HG02678 (cell line): ENCODE results near the gene POU2F3.

Source experiments
- ATAC-seq: cut with Tn5 transposase; IDR thresholded peaks from one replicate; pipeline ENCODE4 v1.9.1; 2021; ENCODE audit warnings: mild to moderate bottlenecking, moderate library complexity; ENCODE audit not compliant: unreplicated experiment

The POU2F3 gene

DNA sequence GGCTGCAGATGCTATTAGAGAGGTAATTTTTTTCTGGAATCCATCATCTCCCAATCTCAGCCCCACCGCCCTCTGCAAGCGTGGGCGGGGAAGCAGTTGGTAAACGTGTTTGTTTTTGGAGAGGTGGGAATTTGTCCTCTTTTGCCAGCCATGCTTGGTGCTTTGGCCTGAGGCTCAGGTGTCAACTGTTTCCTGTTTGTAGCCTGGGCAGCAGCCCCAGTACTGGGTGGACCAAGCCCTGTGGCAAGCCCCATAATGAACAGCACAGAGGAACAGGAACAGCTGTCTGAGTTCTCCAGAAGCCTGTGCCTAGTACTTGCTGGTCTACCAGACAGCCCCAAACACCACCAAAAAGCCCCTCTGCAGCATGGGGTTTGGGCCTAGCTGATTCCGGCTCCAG, 39.6 kb downstream of the POU2F3 start:
- ATAC-seq: no peak

GRCh38 chr11:120280600-120281051, 40.7 kb downstream of the POU2F3 start:
- no peak for ATAC-seq

- ATAC-seq: no peak
These were observed 41.3 kb downstream of the POU2F3 start for GRCh38 chr11:120281143-120281795.

GRCh38 chr11:120283124-120283523, 43.2 kb downstream of the POU2F3 start:
- ATAC-seq: no peak

DNA sequence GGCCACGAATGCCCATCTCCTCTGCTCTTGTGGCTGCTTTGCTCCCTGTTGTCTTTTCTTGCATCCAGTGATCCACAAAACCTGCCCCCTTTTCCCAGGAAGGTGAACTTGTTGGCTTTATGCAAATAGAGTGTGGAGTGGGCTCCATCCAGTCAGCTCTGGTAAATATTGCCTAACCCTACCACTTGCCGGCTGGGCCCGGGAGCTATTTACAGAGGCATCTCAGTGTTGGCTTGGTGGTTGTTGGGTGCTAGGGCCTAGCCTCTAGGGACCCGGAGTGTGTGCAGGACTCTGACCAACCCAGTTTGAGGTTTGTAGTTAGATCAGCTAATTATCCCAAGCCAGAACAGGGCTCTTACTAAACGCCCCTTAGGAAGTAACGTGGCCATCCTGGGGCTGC, 44.3 kb downstream of the POU2F3 start:
- no peak for ATAC-seq

DNA sequence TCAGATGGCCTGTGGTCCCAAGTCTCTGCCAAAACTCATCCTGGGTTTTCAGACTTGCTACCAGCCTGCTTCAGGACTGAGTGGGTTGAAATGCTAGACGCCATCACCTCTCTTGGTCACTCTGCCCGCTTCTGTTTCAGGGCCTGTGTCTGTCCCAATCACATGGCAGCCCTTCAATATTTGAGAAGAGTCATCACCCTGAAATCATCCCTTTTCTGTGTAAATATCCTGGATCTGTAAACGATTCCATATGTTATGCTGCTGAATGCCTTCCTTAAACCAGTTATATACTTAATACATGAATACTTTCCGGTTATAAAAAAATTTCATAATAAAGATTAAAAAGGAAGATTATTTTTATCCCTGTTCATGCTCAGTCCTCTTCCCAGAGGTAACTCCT, 45.3 kb downstream of the POU2F3 start:
- ATAC-seq: no peak

- ATAC-seq: no peak
These were observed 48.1 kb downstream of the POU2F3 start for GRCh38 chr11:120288021-120288420.

- no peak for ATAC-seq
These were observed 49.5 kb downstream of the POU2F3 start for GRCh38 chr11:120289426-120289825.

GRCh38 chr11:120290956-120291355, 51.0 kb downstream of the POU2F3 start:
- no peak for ATAC-seq

DNA sequence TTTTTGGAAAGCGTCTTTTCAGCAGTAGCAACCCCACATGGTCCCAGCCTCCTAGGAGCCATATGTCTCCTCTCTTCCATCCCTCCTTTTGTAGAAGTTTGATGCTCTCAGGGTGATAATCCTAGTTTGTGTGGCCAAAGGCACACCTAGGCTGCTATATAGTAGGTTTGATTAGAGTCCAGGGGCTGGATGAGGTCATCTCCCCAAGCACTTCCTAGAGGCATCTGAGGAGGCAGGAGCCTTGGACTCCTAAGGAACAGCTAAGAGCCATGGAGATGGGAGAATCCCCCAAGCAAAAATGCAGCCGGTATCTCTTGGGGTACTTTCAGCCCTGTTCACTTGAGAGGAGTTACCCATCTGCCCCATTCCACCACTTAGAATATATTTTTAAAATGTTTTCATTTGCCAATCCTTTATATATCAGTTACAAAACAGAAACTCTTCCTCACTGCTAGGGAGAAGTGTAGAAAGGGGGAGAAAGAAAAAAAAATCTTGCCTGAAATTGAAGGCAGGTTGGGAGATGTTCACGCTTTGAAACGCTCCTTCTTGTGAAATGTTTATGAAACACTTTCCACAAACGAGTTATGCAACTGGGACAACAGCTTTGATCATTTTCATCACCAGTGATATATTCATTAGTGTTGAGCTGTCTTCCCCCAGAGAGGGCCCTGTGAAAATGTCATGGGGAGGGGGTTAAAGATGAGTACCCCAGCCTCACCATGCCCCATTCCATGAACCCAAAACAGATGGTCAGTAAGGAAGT, 53.3 kb downstream of the POU2F3 start:
- no peak for ATAC-seq

- ATAC-seq: no peak
These were observed 54.2 kb downstream of the POU2F3 start for GRCh38 chr11:120294096-120294495.

DNA sequence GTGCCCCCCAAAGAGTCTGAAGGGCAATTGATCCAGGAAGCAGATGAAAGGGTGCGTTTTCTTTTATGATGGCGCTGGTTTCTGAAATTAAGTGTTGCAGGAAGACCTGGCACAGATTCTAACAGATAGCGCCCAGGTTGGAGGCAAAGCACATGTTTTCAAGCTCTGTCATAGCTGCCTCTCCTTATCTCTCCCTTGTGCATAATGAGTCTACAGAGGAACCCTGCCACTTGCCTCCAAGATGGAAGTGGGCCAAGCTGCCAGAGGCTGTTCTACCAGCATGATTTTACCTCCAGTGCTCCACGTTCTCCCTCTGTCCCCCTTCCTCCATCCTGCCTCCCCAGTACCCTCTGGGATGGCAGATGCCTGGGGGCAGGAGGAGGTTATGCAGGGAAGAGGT, 55.2 kb downstream of the POU2F3 start:
- ATAC-seq: no peak

DNA sequence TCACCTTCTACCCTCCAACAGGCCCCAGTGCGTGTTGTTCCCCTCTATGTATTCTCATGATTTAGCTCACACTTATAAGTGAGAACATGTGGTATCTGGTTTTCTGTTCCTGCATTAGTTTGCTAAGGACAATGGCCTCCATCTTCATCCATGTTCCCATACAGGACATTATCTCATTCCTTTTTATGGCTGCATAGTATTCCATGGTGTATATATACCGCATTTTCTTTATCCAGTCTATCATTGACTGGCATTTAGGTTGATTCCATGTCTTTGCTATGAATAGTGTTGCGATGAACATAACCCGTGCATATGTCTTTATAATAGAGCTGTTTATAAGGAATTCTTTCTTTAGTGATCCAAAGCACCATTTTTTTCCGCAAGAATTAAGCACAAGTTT, 56.6 kb downstream of the POU2F3 start:
- no peak for ATAC-seq

- ATAC-seq: no peak
These were observed 58.5 kb downstream of the POU2F3 start for GRCh38 chr11:120298461-120298860.

DNA sequence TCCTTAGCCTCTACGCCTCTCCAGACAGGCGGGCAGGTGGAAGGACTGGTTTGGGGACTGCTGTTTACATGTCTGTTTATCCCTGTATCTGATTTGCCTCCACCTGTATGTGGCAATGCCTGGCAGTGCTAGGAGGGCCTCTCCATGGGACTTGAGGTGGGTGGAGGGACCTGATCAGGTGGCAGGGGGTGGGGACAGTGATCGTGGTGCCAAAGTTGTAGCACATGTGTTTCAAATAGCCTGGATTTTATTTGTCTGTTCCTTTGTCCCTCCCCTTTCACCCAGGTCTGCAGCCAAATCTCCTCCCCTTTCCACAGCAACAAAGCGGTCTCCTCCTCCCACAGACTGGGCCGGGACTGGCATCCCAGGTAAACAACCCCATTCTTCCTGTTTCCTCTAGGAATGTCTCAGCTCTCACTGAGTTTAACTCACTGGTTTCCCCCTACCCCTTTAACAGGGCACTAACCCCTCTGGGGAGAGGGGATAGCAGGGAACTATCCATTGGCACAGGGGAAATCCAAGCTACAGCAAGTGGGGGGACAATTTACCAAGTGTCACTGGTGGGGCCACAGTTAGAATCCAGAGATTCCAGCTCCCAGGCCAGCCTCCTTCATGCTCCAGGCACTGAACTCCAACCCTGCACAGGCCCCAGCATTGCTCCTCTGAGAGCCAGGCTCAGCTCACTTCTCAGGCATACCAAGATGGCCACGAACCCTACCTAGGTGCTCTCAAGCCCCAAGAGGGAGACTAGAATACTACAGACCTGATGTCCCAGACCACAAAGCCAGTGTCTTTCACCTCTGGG, 62.3 kb downstream of the POU2F3 start:
- ATAC-seq: no peak

- no peak for ATAC-seq
These were observed 63.2 kb downstream of the POU2F3 start for GRCh38 chr11:120303004-120303637.

DNA sequence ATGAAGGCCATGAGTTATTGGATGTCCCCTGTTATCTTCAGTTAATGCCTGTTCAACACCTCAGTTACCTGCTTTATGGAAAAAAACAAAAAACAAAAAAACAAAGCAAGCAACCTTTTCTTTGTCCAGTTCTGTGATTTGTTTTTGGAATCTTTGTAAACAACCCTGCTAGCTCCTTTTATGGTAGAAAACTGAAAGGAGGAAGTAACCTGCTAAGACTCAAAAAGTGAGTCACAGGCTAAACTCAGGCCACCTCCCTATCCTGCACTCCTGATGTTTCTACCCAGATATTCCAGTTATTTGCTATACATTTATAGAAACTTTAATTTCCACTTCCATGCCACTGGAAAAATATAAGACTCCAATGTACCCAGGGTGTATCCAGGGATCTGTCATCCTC, 64.6 kb downstream of the POU2F3 start:
- ATAC-seq: no peak

- ATAC-seq: no peak
These were observed 65.3 kb downstream of the POU2F3 start for GRCh38 chr11:120305286-120305685.

- ATAC-seq: no peak
These were observed 66.7 kb downstream of the POU2F3 start for GRCh38 chr11:120306519-120307242.

DNA sequence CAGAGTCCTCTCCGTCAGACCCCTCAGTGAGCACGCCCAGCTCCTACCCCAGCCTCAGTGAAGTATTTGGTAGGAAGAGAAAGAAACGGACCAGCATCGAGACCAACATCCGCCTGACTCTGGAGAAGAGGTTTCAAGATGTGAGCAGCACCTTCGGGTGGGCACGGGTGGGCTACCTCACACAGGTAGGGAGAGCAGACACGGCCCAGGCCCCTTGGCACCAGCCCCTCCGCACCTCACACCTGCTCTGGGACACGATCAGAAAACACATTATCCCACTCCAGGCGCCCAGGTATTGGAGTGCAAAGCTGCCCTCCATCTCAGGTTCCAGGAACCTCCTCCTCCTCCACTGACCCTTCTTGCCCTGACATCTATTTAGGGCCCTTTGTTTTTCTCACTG, 67.5 kb downstream of the POU2F3 start:
- no peak for ATAC-seq

GRCh38 chr11:120308081-120308480, 68.1 kb downstream of the POU2F3 start:
- ATAC-seq: no peak
